Cortex of kidney (tissue), 1 donor: Measurements from ENCODE around the gene MYL3.
"Not testable (repeated sequence)": the region's sequence is repeated elsewhere in the genome, so short reads cannot be mapped to it uniquely, and the experiment has no call there.

ENCODE experiments used
- DNase-seq: peaks from one replicate; lab custom pipeline; 2025; lab: John Stamatoyannopoulos, UW

The MYL3 gene

DNA sequence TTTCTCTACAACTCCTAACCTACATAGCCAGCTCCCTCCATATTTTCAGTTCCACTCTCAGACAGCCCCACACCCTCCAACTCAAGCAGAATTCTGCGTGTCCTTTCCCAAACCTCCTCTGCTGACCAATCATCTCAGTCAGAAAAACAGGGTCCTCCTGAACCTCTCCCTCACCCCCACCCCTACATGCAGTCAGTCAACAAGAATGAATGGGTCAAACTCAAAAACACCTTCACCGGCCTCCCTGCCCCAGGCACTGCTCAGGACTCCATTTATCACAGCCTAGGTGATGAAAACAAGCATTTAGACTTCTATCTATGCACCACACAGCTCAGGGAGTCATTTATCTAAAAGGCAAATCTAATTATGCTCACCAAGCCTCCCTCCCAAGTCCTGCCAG, 32.4 kb downstream of the MYL3 start:
- no peak for DNase-seq

DNA sequence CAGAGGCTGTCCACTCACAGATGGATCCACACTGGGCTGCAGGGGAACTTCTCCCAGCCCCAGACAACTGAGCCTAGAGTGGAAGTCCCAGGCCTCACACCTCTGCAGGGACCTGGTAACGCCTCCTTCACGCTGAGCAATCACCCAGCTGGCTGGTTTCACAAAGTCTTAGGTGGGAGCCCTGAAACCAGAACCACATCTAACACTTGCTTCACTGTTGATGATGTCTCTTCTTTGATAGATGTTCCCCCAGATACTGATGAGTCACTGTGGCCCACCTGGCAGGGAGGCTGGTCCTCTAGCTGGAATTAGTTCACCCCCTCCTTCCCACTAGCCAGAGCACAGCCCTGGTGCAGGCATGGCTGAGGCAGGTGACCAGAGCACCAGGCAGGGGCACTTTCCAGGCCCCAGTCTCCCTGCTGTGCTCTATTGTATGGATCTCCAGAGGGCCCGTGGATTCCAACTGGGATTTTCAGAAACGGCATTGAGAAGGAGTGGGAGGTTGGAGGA, 33.5 kb downstream of the MYL3 start:
- DNase-seq, result no peak

DNA sequence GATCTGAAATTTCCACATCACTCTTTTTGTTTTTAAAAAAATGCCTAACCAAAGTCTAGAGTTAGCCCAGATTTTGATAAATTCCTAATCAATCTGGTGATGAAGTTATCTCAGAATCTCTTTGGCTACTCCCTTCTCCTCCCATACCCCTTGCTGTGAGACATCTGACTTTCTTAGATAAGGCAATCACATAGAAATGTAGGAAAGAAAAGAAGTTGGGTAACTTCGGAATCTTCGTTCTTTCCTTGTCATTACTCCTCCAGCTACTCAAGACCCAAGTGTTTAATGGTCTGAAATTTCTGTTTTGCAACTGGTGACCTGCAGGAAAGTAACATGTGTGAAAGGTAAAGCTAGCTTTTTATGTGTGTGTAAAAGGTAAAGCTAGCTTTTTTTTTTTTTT, 37.8 kb downstream of the MYL3 start:
- DNase-seq, result no peak

DNA sequence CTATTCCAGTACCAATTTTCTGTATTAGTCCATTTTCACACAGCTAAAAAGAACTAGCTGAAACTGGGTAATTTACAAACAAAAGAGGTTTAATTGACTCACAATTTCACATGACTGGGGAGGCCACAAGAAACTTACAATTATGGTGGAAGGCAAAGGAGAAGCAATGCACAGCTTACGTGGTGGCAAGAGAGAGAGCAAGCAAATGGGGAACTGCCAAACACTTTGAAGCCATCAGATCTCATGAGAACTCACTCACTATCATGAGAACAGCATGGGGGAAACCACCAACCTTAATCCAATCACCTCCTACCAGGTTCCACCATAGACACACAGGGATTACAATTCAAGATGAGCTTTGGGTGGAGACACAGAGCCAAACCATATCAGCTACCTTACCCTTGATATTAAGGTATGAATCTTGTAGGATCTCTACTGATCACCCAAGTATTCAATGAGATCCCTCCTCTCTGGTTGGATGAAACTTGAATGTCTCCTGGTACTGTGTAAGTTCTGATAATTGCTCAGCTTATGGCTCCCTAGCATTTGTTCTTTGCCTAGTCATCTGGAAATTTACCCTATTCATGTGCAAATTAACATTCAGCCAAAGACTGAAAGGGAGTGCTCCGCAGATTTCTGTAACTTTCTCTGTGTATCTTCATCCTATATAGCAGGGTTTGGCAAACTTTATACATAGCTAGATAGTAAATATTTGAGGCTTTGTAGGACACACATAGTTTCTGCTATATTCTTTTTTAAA, 38.9 kb downstream of the MYL3 start:
- DNase-seq, result no peak

DNA sequence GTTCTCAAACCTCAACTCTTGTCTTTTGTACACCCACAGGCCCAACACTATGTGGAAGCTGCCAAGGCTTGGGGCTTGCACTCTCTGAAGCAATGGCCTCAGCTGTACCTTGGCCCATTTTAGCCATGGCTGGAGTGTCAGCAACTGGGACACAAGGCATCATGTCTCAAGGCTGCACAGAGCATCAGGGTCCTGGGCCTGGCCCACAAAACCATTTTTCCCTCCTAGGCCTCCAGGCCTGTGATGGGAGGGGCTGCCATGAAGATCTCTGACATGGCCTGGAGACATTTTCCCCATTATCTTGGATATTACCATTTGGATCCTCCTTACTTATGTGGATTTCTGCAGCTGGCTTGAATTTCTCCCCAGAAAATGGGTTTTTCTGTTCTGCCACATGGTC, 39.9 kb downstream of the MYL3 start:
- DNase-seq, result not testable (repeated sequence)

DNA sequence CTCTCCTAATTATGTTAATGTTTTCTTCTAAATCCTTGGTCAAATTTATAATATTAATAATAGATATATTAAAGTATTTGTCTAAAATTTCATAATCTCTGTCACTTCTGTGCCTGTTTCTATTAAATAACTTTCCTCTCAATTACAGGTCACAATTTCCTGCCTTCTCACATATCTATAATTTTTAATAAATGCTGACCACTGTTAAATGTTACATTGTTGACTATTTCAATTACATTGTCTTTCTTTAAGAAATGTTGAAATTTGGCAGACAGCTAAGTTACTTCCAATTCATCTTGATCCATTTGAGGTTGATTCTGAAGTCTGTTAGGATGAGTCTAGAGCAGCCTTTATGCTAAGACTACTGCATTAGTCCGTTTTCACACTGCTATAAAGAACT, 41.7 kb downstream of the MYL3 start:
- DNase-seq, result no peak

DNA sequence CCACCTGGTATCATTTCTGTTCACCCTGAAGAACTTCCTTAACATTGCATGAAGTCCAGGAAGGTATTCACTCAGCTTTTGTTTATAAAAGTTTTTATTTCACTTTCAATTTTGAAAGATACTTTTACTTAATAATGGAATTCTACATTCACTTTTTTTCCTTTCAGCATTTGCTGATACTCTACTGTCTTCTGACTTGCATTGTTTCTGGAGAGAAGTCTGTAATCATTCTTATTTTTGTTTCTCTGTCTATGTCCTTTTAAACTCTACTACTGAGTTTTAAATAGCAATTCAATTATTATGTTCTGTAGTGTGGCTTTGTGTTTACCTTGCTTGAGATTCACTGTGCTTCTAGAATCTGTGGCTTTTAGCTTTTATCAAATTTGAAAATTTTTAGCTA, 42.4 kb downstream of the MYL3 start:
- DNase-seq, result no peak

DNA sequence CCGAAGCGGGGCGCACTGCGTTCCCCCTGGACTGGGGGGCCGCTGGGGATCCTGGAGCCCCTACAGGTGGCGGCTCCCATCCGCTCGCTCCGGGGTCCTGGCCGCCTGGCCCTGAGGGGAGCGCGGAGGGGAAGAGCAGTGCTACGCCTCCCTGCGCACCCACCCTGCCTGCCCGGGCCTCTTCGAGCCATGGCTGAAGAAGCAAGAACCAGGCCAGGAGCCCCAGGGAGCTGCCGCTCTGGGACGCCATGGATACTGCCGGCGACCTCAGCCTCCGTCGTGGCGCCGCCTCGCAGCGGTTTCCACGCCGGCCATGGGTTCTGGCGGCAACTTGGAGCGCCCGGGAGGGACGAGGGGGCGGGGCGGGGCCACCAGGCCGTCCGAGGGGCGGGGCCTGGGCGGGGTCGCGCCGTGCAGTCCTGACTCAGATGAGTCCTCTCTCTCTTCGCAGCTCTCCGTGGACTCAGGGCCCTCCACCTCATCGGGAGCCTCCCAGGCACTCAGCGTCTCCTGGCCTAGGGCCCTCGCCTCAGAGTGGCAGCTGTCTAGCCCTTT, 50.9 kb downstream of the MYL3 start:
- no peak for DNase-seq

DNA sequence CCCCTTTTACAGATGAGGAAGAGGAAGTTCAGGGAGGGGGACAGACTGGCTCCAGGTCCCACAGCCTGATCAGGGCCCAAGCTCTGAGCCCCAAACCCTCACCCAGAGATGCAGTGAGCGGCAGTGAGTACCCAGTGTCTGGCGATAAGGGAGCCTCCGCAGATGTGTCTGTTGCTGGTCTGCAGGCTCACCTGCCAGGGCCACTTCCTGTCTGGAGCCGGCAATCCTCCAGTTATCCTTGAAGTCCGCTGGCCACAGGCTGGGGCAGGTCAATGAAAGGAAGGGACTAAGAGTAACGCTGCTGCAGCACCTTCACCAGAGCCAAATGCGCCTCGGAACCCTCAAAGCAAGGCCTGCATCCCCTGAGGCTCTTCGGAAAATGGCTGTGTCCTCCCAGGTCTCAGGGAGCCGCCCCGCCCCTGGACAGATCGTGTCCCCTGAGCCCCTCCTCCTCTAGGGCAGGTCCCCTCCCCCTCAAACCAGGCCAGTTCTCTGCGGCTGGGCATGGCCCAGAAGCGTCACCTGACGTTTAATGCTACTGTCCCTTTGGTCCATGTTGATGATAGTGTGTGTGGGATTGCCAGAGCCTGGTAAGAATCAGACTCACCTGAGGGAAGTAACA, 51.5 kb downstream of the MYL3 start:
- DNase-seq, result no peak

DNA sequence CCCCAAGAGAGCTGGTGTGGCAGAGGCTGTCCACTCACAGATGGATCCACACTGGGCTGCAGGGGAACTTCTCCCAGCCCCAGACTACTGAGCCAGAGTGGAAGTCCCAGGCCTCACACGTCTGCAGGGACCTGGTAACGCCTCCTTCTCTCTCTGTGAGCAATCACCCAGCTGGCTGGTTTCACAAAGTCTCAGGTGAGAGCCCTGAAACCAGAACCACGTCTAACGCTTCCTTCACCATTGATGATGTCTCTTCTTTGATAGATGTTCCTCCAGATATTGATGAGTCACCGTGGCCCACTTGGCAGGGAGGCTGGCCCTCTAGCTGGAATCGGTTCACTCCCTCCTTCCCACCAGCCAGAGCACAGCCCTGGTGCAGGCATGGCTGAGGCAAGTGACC, 54.5 kb downstream of the MYL3 start:
- not testable (repeated sequence) for DNase-seq
